Measurements from ENCODE around the gene ARHGAP44.

The ARHGAP44 gene

GRCh38 chr17:13024526-13025257, 235.4 kb downstream of the ARHGAP44 start:
- Histone ChIP-seq H3K36me3 (ENCODE audit: insufficient read depth, insufficient read length, low read length) (no peaks in the 10 kb centered on the region), H3K9ac (ENCODE audit: insufficient read length, low read depth) (no peak overlapping the region), H3K4me1 (ENCODE audit: insufficient read depth, insufficient read length) (no peaks in the 10 kb centered on the region), H3K27me3 (ENCODE audit: insufficient read depth, insufficient read length) (no peaks in the 10 kb centered on the region), H3K4me3 (ENCODE audit: insufficient read length, low read depth) (no peak overlapping the region), H3K9me3 (ENCODE audit: insufficient read depth, low read length) (no peaks in the 10 kb centered on the region)
- TF ChIP-seq SUZ12 (IDR thresholded peaks at IDR 0.05; ENCODE audit: extremely low read depth, insufficient read depth, insufficient read length): no peak
- TF ChIP-seq ZNF274 (IDR thresholded peaks at IDR 0.05; ENCODE audit: low read depth, low read length): no peak
- TF ChIP-seq YY1 (IDR thresholded peaks at IDR 0.05; ENCODE audit: insufficient read depth, insufficient read length): no peak
- no peak for DNase-seq (ENCODE audit: low read depth, low spot score)

DNA sequence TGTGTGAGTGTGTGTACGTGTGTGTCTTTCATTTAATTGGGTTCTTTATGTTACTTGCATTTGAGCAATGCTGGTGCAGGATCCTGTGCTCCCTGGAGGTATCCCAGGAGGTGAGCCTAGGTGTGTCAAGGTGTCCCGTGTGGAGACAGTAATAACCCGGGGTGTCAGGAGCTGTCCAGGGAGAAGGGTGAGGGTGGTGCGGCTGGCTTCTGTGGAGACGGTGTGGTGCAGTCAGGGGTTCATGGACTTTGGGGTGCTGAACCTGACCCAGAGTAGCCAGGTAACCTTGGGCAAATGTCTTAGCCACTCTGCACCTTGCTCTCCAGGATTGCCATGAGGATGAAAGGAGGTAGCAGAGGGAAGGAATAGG, 235.9 kb downstream of the ARHGAP44 start:
- DNase-seq (ENCODE audit: low read depth, low spot score): no peak
- no peaks in the 10 kb centered on the region for H3K36me3 ChIP-seq (ENCODE audit: insufficient read depth, insufficient read length, low read length)
- TF ChIP-seq ZNF274 (IDR thresholded peaks at IDR 0.05; ENCODE audit: low read depth, low read length) (no peak), YY1 (IDR thresholded peaks at IDR 0.05; ENCODE audit: insufficient read depth, insufficient read length) (no peak), SUZ12 (IDR thresholded peaks at IDR 0.05; ENCODE audit: extremely low read depth, insufficient read depth, insufficient read length) (no peak)
- H3K4me3 ChIP-seq (ENCODE audit: insufficient read length, low read depth): no peak overlapping the region
- H3K27me3 ChIP-seq (ENCODE audit: insufficient read depth, insufficient read length): no peaks in the 10 kb centered on the region
- H3K9me3 ChIP-seq (ENCODE audit: insufficient read depth, low read length): no peaks in the 10 kb centered on the region
- H3K9ac ChIP-seq (ENCODE audit: insufficient read length, low read depth): no peak overlapping the region
- H3K4me1 ChIP-seq (ENCODE audit: insufficient read depth, insufficient read length): no peaks in the 10 kb centered on the region

GRCh38 chr17:13025687-13026086, 236.4 kb downstream of the ARHGAP44 start:
- Histone ChIP-seq H3K4me3 (ENCODE audit: insufficient read length, low read depth) (no peak overlapping the region), H3K36me3 (ENCODE audit: insufficient read depth, insufficient read length, low read length) (no peaks in the 10 kb centered on the region), H3K4me1 (ENCODE audit: insufficient read depth, insufficient read length) (no peaks in the 10 kb centered on the region), H3K9ac (ENCODE audit: insufficient read length, low read depth) (no peak overlapping the region), H3K27me3 (ENCODE audit: insufficient read depth, insufficient read length) (no peaks in the 10 kb centered on the region), H3K9me3 (ENCODE audit: insufficient read depth, low read length) (no peaks in the 10 kb centered on the region)
- DNase-seq (ENCODE audit: low read depth, low spot score): no peak
- TF ChIP-seq YY1 (IDR thresholded peaks at IDR 0.05; ENCODE audit: insufficient read depth, insufficient read length) (no peak), SUZ12 (IDR thresholded peaks at IDR 0.05; ENCODE audit: extremely low read depth, insufficient read depth, insufficient read length) (no peak), ZNF274 (IDR thresholded peaks at IDR 0.05; ENCODE audit: low read depth, low read length) (no peak)

DNA sequence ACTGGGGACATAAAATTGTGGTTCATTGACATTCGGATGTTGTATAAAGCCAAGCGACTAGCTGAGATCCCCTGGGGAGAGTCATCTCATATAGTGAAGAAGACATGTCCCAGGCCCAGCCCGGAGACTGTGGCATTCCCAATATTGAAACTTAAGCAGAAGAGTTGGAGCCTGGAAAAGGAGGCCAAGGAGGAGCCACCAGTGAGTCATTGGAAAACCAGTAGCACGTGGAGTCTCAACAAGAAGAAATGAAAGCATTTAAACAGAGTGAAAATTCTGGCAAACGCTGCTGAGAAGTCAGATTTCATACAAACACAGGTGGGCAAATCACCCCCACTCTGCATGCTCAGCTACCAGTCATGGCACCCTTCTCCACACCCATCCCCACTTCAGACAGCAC, 237.9 kb downstream of the ARHGAP44 start:
- no peaks in the 10 kb centered on the region for H3K4me1 ChIP-seq (ENCODE audit: insufficient read depth, insufficient read length)
- no peak for TF ChIP-seq SUZ12 (IDR thresholded peaks at IDR 0.05; ENCODE audit: extremely low read depth, insufficient read depth, insufficient read length)
- TF ChIP-seq YY1 (IDR thresholded peaks at IDR 0.05; ENCODE audit: insufficient read depth, insufficient read length): no peak
- TF ChIP-seq ZNF274 (IDR thresholded peaks at IDR 0.05; ENCODE audit: low read depth, low read length): no peak
- no peak for DNase-seq (ENCODE audit: low read depth, low spot score)
- no peaks in the 10 kb centered on the region for H3K36me3 ChIP-seq (ENCODE audit: insufficient read depth, insufficient read length, low read length)
- H3K27me3 ChIP-seq (ENCODE audit: insufficient read depth, insufficient read length): no peaks in the 10 kb centered on the region
- H3K4me3 ChIP-seq (ENCODE audit: insufficient read length, low read depth): no peak overlapping the region
- no peaks in the 10 kb centered on the region for H3K9me3 ChIP-seq (ENCODE audit: insufficient read depth, low read length)
- no peak overlapping the region for H3K9ac ChIP-seq (ENCODE audit: insufficient read length, low read depth)

DNA sequence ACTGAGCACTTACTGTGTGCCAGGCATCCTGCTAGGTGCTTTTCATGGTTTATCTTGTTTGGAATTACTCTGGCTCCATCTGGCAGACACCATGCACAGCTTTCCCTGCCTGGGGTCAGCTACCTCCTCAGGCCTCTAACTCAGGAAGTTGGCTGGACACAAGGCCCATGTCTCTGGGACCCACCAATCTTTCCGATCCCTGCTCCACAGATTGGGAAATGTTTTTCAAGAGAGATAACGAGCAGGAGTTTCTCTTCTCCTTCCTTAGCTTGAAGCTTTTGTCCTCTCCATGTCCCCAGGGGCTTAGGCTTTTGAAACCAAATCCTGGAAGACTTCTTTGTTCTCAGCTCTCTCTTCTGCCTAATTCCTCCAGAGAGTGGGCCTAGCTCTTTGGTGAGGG, 240.0 kb downstream of the ARHGAP44 start:
- Histone ChIP-seq H3K27me3 (ENCODE audit: insufficient read depth, insufficient read length) (no peaks in the 10 kb centered on the region), H3K36me3 (ENCODE audit: insufficient read depth, insufficient read length, low read length) (no peaks in the 10 kb centered on the region), H3K4me3 (ENCODE audit: insufficient read length, low read depth) (no peak overlapping the region), H3K9me3 (ENCODE audit: insufficient read depth, low read length) (no peaks in the 10 kb centered on the region), H3K4me1 (ENCODE audit: insufficient read depth, insufficient read length) (no peaks in the 10 kb centered on the region), H3K9ac (ENCODE audit: insufficient read length, low read depth) (no peak overlapping the region)
- no peak for DNase-seq (ENCODE audit: low read depth, low spot score)
- TF ChIP-seq SUZ12 (IDR thresholded peaks at IDR 0.05; ENCODE audit: extremely low read depth, insufficient read depth, insufficient read length): no peak
- TF ChIP-seq YY1 (IDR thresholded peaks at IDR 0.05; ENCODE audit: insufficient read depth, insufficient read length): no peak
- TF ChIP-seq ZNF274 (IDR thresholded peaks at IDR 0.05; ENCODE audit: low read depth, low read length): no peak

DNA sequence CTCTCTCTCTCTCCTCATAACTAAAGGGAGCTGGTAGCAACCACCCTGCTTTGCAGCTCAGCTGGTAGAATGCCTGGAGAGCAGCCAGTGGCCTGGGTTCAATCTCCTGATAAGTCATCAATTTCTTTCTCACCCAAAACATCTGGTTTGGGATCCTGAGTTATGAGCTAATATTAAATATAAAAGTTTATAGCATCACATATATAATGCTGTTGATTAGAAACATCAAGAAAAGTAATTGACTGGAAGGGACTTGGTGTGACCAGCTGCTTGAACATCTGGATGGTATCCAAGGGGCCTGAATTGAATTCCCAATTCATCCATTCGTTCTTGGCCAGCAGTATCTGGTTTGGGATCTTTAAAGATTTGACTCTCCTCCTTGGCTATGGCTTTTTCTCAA, 240.8 kb downstream of the ARHGAP44 start:
- Histone ChIP-seq H3K36me3 (ENCODE audit: insufficient read depth, insufficient read length, low read length) (no peaks in the 10 kb centered on the region), H3K4me1 (ENCODE audit: insufficient read depth, insufficient read length) (no peaks in the 10 kb centered on the region), H3K4me3 (ENCODE audit: insufficient read length, low read depth) (no peak overlapping the region), H3K9me3 (ENCODE audit: insufficient read depth, low read length) (no peaks in the 10 kb centered on the region), H3K9ac (ENCODE audit: insufficient read length, low read depth) (no peak overlapping the region), H3K27me3 (ENCODE audit: insufficient read depth, insufficient read length) (no peaks in the 10 kb centered on the region)
- TF ChIP-seq SUZ12 (IDR thresholded peaks at IDR 0.05; ENCODE audit: extremely low read depth, insufficient read depth, insufficient read length) (no peak), YY1 (IDR thresholded peaks at IDR 0.05; ENCODE audit: insufficient read depth, insufficient read length) (no peak), ZNF274 (IDR thresholded peaks at IDR 0.05; ENCODE audit: low read depth, low read length) (no peak)
- no peak for DNase-seq (ENCODE audit: low read depth, low spot score)

DNA sequence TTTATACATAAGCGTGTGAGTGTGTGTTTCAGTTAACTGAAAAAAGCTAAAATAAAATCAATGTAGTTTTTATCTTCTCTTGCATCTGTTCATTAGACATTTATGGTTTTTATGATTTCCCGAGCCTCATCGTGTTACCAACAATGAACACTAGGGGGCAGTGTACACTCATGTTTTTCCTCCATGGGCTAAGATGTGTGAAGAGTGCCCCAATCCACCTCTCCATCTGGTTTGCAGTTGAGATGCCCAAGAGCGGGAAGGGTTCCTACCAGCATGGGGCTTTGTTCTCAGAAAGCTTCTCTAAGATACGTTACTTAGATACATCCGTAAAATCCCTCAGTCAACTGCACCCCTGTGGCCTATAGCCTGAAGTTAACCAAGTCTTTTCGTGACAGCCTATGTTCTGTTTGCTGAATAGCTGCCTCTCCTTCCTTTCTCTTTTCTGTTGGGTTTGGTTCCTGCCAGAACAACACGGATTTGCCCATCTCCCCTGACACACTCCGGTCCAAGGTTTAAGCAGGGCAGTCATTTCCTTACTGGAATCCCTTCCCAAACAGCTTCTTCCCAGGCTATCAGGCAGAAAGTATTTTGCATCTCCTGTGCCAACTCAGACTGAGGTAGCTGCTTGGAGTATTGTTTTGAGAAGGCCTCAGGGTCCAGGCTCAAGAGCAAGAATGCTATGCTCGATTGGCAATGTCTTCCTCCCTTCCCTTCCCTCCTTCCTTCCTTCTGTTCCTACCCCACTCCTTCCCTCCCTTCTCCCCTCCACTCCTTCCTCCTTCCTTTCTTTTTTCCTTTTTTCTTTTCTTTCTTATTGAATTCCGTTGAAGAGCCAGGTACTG, 241.4 kb downstream of the ARHGAP44 start:
- H3K4me3 ChIP-seq (ENCODE audit: insufficient read length, low read depth): no peak overlapping the region
- no peak for DNase-seq (ENCODE audit: low read depth, low spot score)
- no peak for TF ChIP-seq YY1 (IDR thresholded peaks at IDR 0.05; ENCODE audit: insufficient read depth, insufficient read length)
- no peak for TF ChIP-seq SUZ12 (IDR thresholded peaks at IDR 0.05; ENCODE audit: extremely low read depth, insufficient read depth, insufficient read length)
- no peak for TF ChIP-seq ZNF274 (IDR thresholded peaks at IDR 0.05; ENCODE audit: low read depth, low read length)

More for the DNA sequence above, 241.4 kb downstream of the ARHGAP44 start:
- H3K9me3 ChIP-seq (ENCODE audit: insufficient read depth, low read length): 0 out of 2 replicates have a peak, but pooled peaks cover 5% of the 10 kb centered on the region
- H3K27me3 ChIP-seq (ENCODE audit: insufficient read depth, insufficient read length): no peaks in the 10 kb centered on the region
- H3K9ac ChIP-seq (ENCODE audit: insufficient read length, low read depth): no peak overlapping the region
- H3K4me1 ChIP-seq (ENCODE audit: insufficient read depth, insufficient read length): no peaks in the 10 kb centered on the region
- H3K36me3 ChIP-seq (ENCODE audit: insufficient read depth, insufficient read length, low read length): no peaks in the 10 kb centered on the region
